HG03175 (cell line): ENCODE measurements around the gene HNRNPL.
A peak's percentile ranks its signal among the peaks of the same experiment; 100 is the strongest.
"Not testable (repeated sequence)": the region's sequence is repeated elsewhere in the genome, so short reads cannot be mapped to it uniquely, and the experiment has no call there.

Experiments
- ATAC-seq: cut with Tn5 transposase; IDR thresholded peaks from one replicate; pipeline ENCODE4 v1.9.1; 2021; ENCODE audit warnings: mild to moderate bottlenecking, moderate library complexity; ENCODE audit not compliant: unreplicated experiment

The HNRNPL gene

DNA sequence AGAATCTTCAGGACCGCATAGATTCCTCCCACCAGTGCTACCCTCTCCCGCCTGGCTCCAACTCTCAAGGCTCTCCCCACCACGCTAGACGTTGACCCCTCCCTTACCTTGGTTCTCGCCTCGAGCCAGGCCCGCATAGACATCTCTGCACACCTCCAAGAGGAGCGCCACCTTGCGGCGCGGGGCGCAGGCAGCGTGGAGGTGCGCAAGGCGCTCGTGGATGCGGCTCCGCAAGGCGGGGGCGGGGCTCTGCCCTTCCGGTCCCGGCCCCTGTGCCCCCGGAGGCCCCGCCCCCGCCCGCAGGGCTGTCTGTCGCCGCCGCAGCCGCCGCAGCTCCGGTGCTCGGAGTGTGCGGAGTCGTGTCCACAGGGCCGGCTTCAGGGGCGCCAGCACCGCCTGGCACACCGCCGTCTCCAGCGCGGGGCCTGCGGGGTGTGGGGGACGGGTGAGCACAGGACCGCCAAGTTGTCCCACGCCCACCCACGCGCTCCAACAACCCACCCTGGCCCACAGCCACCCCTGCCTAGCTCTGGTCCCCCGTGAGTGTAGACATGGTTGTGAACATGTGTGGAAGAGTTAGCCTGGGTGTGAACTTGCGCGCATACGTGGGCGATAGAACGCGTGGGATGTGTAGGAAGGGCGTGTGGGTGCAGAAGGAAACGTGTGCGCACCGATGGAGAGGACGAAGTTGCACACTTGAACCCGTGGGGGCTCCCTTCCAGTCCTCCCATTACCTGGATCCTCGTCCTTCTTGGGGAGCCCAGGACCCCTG, 20.2 kb upstream of the HNRNPL start:
- peak; percentile 72 for ATAC-seq

DNA sequence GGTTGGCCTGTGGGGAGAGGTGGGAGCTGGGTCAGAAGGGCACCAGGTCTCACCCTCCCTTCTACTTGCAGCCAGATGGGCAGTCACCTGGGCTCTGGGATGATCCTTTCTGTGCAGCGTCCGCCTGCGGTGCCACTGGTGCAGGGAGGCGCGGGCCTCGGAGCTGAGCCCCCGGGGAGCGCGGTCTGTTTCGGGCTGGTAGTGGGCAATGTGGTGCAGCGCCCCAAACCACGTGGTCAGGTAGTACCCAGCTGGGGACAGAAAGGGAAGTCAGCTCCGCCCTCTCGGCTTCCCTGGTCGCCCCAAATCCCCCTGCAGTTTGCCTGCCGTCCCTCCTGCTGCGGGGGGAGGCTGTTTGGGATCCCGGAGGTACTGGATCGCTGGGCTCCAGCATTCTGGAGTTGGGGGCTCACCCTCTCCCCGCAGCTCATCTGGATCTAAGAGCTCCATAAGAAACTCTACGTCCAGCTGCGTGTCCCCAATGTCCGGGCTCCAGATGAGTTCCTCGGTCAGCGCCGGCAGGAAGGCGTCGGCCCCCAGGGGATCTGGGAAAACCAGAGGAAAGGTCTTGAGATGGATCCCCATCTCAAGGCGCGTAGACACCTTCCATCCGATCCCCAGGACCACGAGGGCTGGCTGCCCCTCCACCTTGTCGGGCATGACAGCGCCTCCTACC, 19.5 kb upstream of the HNRNPL start:
- ATAC-seq = no peak

DNA sequence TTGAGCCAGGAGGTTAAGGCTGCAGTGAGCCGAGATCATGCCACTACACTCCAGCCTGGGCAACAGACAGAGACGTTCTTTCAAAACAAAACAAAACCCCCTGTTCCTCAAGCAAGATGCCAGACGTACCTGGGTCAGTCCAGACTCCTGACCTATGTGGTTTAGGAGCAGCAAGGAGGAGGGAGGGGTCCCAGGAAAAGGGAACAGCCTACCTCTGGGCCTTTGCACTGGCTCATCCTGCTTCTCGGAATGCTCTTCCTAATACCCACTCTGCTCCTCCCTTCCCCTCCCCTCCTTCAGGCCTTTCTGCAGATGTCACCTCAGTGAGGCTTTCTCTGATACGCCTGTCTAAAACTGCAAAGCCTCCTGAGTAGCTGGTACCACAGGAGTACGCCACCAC, 18.8 kb upstream of the HNRNPL start:
- no peak for ATAC-seq

DNA sequence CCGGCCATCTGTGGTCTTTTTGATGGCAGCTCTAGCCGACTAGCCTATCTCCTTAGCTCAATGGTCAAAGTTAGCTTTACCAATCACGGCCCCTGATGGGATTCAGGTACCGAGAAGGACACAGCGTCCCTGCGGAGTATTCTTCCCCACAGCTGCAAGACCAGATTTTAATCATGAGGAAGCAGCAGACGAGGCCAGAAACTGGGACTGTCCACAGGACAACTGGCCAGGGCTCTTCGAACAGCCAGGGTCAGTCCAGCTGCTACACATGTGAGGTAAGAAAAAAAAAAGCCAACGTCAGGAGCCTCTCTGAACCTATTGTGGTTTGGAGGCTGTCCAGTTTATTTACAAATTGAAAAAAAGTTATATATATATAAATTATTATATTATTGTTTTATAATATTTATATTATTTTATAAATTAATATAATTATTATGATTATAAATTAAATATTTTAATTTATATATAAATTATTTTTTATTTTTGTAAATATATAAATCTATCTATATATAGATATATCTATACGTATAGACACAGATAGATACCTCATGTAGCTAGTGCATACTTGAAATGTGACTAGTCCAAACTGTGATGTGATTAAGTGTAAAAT, 17.5 kb upstream of the HNRNPL start:
- no peak for ATAC-seq

DNA sequence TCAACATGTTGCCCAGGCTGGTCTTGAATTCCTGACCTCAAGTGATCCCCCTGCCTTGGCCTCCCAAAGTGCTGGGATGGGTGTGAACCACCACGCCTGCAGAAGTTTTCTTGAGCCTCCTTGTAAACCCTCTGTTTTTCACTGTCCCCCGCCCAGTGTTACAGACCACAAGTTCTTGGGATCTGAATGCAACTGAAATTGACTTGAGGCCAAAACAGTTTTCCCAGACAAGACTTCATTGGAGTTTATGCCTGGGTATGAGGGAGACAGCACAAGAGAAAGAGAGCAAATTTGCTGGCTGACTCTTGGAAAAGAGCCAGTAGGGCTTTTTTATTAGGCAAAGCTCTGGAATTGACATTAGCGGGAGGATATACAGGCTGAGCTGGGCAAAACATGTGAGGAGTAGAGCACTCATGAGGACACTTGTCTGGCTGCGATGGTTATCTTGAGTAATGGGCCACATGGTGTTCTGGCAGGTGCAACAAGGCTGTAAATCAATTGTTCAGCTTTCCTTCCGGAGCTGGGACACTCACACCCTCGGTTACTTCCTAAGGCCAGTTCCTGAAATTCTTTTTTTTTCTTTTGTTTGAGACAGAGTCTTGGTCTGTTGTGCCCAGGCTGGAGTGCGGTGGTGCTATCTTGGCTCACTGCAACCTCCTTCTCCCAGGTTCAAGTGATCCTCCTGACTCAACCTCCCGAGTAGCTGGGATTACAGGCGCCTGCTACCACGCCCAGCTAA, 12.7 kb upstream of the HNRNPL start:
- ATAC-seq = no peak

DNA sequence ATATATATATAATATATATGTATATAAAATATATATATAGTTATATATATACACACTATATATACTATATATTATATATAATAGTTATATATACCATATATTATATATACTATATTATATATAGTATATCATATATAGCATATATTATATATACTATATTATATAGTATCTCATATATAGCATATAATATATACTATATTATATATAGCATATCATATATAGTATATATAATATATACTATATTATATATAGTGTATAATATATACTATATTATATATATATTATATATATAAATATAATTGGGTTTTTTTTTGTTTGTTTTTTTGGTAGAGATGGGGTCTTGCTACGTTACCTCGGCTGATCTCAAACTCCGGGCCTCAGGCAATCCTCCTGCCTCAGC, 11.6 kb upstream of the HNRNPL start:
- ATAC-seq = no peak

DNA sequence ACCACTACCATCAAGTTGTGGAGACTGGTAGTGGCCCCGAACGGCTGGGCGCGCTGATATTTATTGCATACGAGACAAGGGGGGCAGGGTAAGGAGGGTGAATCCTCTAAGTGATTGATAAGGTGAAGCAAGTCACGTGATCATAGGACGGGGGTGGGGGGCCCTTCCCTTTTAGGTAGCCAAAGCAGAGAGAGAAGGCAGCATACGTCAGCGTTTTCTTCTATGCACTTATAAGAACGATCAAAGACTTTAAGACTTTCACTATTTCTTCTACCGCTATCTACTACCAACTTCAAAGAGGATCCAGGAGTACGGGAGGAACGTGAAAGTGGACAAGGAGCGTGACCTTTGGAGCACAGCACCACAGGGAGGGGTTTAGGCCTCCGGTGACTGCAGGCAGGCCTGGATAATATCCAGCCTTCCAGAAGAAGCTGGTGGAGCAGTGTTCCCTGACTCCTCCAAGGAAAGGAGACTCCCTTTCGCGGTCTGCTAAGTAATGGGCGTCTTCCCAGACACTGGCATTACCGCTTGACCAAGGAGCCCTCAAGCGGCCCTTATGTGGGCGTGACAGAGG, 9.9 kb upstream of the HNRNPL start:
- not testable (repeated sequence) for ATAC-seq

DNA sequence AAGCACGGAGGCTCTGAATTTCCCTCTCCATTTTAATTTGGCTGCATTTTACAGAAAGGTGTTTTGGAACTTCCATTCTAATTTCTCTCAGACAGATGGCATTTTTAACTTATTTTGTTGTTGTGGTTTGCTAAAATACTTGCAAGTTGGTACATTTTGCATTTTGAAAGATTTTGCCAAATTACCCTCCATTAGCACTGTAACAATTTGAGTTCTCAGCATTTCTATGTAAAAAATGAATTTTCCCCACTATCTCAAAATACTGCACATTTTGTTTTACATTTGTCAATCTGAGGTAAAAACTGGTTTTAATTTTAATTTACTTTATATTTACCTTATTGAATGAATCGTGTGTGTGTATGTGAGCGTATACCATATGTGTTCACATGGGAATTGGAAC, 7.0 kb upstream of the HNRNPL start:
- ATAC-seq = no peak

DNA sequence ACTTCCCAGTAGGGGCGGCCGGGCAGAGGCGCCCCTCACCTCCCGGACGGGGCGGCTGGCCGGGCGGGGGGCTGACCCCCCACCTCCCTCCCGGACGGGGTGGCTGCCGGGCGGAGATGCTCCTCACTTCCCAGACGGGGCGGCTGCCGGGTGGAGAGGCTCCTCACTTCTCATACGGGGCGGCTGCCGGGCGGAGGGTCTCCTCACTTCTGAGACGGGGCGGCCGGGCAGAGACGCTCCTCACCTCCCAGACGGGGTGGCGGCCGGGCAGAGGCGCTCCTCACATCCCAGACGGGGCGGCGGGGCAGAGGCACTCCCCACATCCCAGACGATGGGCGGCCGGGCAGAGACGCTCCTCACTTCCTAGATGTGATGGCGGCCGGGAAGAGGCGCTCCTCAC, 6.0 kb upstream of the HNRNPL start:
- ATAC-seq = not testable (repeated sequence)

DNA sequence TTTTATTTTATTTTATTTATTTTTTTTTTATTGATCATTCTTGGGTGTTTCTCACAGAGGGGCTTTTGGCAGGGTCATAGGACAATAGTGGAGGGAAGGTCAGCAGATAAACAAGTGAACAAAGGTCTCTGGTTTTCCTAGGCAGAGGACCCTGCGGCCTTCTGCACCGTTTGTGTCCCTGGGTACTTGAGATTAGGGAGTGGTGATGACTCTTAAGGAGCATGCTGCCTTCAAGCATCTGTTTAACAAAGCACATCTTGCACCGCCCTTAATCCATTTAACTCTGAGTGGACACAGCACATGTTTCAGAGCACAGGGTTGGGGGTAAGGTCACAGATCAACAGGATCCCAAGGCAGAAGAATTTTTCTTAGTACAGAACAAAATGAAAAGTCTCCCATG, 5.2 kb upstream of the HNRNPL start:
- ATAC-seq = not testable (repeated sequence)

DNA sequence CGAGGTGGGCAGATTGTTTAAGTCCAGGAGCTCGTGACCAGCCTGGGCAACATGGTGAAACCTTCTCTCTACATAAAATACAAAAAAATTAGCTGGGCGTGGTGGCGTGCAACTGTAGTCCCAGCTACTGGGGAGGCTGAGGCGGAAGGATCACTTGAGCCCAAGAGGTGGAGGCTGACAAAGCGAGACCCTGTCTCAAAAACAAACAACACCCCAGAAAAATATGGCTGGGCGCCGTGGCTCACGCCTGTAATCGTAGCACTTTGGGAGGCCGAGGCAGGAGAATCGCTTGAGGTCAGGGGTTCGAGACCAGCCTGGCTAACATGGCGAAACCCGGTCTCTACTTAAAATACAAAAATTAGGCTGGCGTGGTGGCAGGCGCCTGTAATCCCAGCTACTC, 3.4 kb upstream of the HNRNPL start:
- ATAC-seq = no peak

DNA sequence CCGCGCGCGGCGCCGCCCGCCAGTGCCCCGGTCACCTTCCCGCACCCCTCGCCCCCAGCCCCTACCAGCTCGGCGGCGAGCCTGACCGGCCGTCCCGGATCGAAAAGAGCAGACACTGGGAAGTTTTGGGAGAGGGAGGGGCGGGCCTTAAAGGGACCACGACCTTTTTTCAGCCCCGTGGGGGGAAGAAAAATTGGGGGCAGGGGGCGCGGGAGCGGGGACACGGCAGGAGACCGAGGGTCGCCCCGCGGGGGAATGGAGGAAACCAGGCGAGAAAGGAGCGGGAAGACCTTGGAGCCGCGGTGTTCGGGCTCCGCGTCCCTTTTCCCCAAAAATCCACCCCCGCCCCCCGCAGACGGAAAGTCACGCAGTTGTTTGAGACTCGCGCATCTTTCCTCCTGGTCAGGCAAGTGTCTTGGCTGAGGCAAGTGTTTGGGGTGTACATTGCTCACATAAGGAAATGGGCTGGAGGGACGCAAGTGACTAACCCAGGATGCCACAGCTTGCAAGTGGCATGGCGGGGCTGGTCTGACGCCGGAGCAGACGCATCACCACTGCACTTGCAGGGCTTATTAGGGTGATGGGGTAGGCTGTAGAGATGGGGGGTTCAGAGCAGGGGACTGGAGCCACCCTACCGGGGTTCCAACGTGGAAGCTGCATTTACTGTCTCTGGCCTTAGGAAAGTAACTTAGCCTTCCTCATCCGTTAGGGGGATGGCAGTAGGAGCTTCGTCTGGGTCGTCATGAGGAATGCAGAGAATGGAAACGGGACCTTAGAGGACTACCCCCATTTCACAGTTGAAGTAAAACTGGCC, 2.7 kb upstream of the HNRNPL start:
- no peak for ATAC-seq

DNA sequence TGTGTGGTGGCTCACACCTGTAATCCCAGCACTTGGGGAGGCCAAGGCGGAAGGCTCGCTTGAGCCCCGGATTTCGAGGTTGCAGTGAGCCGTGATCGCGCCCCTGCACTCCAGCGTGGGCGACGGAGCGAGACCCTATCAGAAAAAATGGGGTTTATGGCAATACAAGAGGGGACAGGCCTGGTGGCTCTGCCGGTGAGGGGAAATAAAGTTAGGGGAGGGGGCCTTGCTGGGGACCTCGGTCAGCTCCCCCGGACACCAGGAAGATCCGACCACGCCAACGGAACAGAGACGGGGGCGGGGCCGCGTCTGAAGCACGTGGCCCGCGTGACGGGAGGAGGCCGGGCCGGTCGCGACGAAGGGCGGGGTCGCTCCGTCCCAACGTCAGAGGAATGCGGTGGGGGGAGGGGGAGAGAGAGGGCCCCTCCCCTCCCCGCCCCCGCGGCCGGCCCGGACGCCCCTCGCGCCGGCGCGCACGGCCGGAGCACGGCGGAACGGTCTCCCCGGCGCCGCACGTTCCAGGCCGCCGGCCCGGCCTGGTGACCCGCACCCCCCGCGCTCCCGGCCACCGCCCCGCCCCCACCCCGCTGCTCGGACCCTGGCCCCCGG, 1.9 kb upstream of the HNRNPL start:
- ATAC-seq = peak; percentile 16

DNA sequence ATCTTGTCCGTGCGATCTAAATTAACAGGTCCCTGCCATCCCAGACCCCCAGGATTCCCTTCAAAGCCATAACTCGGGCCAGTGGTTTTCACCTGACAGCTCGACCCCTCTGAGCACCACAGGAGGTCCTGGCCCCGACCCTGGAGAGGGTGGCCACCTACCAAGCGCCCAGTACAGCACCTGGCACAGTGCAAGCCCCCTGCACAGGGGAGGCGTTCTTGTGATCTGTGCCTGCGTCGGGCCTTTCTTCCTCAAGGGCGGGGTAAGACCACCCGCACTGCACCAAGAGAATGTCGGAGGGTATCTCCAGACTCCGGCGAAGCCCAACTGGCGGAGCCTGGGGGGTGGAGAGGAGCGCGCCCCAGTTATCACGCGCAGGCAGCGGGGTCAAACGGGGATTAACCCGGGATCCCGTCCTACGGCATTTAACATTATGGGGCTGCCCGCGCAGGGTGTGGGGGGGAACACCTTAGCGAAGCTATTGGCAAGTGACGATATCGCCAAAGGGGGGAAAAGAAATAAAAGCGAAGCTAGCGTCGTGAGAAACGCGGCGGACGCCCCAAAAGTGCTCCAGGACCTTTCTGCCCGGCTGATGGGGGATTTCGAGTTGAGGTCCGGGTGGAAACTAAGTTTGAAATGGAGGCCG, 1.3 kb upstream of the HNRNPL start:
- no peak for ATAC-seq

DNA sequence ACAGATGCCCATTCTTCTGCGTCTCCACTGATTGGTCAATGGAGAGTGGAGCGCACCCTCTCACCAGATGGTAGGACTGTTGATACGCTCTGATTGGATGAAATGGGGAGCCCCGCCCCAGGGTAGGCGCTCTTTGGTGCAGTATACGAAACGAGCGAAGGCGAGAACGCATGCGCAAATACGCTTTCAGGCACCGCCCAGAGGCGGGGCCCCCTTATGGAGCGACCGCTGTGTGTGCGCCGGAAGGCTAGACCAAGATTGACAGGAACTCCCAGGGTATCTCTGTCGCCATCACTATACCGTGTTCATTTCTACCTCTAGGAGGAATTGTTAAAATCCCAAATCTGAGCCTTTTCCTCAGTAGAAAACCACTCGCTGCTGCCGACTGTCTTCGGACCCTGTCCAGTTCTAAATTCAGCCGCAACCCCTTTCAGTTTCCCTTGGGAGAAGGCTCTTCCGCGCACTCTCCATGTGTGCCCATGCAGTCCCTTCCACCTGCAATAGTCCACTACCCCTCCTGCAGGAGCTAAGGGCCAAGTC, 720 bp upstream of the HNRNPL start:
- peak; percentile 70 for ATAC-seq

DNA sequence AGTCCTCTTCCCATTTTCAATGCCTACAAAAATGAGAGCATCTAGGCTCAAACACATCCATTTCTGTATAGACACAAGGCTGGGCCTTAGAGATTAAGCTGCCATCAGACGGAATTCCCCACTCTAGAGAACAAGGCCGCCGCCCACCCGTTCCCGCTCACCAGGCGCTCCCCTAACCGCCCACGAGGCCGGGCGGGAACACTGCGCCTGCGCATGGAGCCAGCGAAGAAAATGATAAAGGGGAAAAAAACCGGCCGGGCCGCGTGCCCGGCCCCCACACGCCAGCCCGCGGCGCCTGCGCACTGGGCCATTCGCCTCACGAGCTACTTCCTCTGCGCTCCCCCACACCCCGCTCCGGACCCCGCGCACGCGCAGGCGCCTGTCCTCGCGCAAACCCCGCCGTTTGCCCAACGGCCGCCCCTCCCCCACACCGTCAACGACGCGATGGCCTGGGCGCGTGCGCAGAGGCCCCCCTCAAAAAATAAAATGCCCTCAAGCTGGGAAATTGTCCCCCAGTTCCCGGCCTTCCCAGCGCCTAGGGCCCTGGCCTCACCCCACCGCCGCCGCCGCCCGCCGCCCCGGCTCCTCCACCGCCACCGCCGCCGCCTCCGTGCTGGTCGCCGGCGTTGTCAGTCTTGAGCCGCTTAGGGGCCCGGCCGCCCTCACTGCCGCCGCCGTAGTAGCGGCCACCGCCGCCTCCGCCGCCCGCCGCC, 483 bp downstream of the HNRNPL start:
- ATAC-seq = peak; percentile 26

DNA sequence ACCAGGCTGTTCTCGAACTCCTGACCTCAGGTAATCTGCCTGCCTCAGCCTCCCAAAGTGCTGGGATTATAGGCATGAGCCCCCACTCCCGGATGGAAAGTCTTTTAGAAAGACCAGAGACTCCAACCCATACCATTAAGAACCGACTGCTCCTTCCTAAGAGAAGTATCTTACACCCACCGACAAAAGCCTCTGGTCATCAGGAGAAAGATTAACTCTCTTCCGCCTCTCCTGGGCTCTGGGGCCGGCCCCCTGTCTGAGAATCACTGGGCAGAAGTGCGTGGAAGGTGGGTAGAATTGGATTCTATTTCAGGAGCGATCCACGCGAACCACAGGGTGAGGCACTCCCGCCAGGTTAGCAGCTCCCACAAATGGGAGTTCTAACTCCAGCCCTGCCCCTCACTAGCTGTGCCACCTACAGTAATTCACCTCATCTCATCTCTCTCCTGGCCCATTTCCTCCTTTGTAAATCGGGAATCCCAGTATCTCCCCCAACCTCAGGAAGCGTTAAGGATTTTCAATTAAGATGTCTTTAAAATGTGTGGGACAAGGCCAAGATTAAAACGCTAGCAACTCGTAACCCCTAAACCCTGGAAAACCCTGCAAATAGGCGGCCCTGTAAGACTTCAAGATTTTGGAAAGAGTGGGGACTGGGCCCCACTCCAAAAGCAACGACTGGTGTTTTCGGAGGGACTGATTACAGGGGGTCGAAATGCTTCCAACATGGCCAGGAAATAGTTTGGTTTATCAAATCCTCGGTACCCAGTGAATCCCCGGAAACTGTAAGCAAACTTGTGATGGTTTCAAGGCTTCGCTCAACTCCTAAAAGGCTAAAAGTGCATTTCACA, 1.3 kb downstream of the HNRNPL start:
- ATAC-seq = no peak

DNA sequence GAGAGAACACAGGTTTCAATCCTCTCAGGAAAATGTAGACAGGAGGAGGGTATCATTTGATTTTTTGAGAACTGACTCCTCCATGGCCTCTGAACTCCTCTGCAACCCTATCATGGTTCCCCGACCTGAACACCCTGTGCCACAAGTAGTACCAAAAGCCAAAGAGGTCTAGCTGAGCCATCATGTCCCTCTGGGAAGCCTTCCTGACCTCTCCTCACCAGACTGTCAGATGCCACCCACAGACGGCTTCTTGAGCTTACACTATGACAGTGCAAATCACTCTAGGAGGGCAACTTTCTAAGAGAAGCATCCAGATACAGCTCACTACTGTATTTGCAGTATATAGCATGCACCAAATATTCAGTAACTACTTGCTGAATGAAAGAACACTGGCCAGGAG, 3.7 kb downstream of the HNRNPL start:
- no peak for ATAC-seq
